NCI-H226 (cell line): Measurements from ENCODE around the gene PDE8A.

Experiments used
- DNase-seq: peaks from one replicate; pipeline ENCODE4 v3.0.0-alpha.2; 2015

PDE8A gene, protein sequence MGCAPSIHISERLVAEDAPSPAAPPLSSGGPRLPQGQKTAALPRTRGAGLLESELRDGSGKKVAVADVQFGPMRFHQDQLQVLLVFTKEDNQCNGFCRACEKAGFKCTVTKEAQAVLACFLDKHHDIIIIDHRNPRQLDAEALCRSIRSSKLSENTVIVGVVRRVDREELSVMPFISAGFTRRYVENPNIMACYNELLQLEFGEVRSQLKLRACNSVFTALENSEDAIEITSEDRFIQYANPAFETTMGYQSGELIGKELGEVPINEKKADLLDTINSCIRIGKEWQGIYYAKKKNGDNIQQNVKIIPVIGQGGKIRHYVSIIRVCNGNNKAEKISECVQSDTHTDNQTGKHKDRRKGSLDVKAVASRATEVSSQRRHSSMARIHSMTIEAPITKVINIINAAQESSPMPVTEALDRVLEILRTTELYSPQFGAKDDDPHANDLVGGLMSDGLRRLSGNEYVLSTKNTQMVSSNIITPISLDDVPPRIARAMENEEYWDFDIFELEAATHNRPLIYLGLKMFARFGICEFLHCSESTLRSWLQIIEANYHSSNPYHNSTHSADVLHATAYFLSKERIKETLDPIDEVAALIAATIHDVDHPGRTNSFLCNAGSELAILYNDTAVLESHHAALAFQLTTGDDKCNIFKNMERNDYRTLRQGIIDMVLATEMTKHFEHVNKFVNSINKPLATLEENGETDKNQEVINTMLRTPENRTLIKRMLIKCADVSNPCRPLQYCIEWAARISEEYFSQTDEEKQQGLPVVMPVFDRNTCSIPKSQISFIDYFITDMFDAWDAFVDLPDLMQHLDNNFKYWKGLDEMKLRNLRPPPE

DNA sequence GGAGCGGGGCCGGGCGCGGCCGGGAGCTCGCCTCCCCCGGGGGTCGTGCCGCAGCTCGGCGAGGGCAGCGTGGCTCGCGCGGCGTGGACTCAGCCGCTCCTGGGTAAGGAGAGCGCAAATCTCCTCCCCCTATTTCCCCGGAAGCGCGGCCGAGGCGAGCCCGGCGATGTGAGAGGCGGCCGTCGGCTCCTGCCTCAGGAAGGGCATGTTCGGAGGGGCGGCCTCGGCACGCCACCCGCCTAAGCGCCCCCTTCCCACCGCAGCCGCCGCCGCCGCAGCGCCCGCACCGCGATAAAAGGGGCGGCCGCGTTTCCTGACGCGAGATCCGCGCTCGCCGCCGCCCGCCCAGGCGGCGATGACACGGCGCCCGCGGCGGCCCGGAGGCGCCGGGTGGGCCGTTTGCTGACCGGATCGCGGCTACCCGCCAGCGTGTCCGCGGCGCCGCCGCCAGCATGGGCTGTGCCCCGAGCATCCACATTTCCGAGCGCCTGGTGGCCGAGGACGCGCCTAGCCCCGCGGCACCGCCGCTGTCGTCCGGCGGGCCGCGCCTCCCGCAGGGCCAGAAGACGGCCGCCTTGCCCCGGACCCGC, at the start of gene PDE8A:
PDE8A (plus strand) TSS at position 146 of the 590 bp plus-strand sequence; CDS start at position 453, 307 bp downstream.
- DNase-seq: peak; percentile 55

DNA sequence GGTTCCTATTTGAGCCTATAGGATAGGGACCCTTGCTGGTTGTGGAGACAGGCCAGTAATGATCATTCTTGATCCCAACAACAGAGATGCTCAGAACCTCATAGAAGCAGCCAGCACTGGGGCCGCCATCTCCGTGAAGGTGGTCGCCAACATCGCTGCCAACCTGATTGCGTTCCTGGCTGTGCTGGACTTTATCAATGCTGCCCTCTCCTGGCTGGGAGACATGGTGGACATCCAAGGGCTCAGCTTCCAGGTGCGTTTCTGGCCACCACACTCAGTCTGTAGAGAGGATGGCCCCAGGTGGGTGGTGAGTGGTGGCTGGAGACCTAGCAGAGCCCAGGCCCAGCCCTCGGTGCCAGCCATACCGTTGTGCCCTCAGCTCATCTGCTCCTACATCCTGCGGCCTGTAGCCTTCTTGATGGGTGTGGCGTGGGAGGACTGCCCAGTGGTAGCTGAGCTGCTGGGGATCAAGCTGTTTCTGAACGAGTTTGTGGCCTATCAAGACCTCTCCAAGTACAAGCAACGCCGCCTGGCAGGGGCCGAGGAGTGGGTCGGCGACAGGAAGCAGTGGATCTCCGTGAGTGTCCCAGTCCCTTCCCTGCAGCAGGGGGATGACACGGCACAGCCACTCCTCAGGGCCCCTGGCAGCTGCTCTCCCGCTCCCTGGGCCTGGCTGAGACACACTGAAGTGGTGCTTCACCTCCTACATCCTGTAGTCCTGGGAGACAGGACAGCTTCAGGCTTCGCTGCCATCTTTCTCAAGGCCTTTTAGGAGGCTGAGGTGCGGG, 46.5 kb upstream of the PDE8A start:
- DNase-seq: no peak

GRCh38 chr15:84937144-84937543, 44.5 kb upstream of the PDE8A start:
- no peak for DNase-seq

DNA sequence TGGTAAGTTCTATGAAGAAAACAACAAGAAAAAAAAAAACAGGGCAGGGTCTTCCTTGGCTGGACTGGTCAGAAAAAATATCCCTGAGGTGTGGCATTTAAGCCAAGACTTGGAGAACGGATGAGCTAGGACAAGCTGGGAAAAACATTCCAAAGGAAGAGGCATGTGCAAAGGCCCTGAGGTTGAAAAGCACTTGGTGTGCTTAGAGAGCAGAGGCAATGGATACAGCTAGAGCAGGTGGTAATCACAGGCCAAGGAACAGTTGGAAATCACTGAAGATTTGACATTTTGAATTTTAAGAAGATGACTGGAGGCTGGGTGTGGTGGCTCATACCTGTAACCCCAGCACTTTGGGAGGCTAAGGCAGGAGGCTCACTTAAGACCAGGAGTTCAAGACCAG, 42.9 kb upstream of the PDE8A start:
- DNase-seq: no peak

GRCh38 chr15:84940399-84940798, 41.3 kb upstream of the PDE8A start:
- no peak for DNase-seq

- DNase-seq: no peak
Measured at GRCh38 chr15:84942456-84942855, 39.2 kb upstream of the PDE8A start.

DNA sequence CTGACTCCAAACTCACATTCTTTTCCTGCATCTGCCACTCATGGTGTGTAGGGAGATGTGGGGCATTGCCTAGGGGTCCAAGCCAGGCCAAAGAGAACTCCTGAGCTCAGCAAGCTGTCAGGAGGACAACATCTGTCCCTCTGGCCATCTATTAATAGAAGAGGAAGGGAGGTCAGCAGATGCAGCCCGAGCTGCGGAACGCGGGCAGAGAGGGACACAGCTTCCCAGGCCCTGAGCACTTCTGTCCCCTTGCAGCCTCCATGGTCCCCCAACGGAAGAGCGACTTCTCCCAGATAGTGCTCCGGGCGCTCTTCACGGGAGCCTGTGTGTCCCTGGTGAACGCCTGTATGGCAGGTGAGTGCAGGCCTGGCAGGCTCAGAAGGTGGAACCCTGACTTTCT, 37.3 kb upstream of the PDE8A start:
- DNase-seq: no peak

- no peak for DNase-seq
Measured at GRCh38 chr15:84944861-84945260, 36.8 kb upstream of the PDE8A start.

DNA sequence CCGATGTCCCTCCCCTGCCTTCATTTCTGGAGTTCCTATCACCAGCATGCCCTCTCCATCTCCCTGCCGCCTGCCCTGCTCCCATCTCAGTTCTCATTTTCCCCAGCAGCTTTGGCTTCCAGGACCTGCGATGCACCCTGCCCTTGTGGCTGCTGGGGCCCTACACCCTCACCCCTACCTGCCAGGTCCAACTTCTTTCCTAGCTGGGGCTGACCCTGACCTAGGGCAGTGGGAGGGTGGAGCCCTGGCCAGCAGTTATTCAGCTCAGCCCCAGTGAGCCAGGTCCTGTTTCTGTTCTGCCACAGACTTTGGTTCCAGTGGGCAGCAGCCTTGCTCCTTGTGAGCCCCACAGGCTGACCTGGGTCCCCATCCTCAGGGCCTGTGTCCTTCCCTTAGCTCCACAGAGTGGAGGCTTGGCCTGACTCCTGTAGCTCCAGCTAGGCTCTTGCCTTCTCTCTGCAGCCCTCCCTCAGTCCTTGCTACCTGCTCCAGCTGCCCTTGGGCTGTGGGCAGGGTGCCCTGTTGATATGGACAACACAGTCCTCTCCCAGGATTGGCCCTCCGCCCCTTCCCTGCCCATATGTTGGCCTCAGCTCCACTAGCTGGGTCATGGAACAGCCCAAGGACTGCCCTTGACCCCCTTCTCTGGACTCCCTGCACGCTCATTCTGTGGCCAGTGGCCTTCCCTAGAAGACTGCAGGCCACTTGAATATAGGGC, 34.7 kb upstream of the PDE8A start:
- DNase-seq: no peak

DNA sequence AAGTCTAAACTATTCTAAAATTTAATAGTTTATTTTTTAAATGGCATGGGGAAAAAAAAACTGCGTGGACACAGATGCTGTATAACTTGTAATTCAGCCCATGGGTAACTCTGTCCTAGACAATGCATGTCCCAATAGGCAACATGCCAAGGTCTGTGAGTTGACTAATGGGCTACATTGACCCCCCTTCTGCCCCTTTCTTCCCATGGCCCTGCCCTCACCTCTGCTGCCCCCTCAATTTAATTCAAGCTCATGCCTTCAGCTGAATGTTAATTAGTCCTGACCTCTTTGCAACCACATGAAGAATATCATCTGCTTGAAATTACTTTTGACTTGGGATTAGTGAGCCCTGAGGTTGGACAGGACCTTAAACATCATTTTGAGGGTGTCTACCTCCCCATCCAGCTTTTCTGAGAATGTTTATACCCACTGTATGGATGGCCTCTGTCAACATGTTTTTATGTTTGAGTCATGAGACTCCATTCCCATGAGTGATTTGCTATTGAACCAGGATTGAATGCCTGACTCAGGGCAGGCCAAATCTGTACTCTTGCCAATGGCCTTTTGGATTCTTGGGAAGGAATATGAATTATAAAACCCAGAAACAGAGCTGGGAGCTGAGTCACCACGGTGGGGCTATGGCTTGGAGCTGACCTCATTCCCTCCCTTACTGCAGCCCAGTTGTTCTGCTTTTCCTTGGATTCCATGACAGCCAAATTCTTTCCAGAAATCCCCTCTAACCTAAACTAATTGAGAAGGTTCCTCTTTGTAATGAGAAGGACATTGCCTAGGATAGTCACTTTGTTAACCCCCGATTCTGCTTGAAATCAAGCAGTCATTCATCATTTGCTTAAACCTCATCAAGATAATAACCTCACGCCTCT, 33.5 kb upstream of the PDE8A start:
- DNase-seq: peak; percentile 87

DNA sequence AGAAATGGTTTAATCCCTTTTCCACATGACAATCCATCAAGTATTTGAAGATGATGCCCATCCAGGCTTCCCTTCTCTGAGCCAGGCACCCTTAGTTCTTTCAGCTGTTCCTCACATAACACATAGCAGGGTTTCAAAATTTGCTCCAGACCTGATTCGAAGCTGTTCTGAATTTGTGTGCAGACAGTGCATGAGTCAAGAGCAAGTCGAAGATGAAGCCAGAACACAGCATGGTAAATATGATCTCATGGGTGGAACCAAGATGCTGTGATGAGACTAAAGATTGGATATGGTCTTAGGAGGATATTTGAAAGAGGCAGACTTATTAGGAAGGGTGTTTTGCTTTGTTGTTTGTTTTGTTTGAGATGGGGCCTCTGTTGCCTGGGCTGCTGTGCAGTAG, 32.6 kb upstream of the PDE8A start:
- DNase-seq: no peak

DNA sequence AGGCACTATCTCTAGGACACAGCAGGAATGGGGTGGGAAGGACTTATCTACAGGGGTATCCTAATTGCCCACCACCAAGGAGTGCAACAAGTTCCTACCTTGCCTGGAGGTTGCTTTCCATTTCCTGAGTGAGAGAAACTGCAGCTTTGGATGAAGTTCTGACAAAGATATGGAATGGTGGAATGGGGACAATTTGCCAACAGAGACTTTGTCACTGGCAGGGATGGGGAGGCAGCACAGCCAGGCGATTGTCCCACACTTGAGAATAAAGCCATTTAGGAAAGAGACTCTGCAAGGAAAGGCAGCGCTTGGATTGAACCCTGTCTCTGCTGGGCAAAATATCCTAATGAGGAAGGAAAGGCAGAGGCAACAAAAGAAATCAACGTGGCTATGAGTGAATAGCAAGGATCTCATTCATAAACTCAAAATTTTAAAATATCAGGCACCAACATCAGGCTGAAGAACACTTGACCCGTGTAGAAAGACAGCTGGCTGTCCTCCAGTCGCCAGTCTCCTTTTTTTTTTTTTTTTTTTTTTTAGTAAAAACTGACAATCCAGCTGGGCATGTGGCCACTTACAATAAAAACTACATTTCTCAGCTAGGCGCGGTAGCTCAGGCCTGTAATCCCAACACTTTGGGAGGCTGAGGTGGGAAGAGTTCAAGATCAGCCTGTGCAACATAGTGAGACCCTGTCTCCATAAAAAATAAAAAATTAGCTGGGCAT, 31.6 kb upstream of the PDE8A start:
- DNase-seq: no peak

DNA sequence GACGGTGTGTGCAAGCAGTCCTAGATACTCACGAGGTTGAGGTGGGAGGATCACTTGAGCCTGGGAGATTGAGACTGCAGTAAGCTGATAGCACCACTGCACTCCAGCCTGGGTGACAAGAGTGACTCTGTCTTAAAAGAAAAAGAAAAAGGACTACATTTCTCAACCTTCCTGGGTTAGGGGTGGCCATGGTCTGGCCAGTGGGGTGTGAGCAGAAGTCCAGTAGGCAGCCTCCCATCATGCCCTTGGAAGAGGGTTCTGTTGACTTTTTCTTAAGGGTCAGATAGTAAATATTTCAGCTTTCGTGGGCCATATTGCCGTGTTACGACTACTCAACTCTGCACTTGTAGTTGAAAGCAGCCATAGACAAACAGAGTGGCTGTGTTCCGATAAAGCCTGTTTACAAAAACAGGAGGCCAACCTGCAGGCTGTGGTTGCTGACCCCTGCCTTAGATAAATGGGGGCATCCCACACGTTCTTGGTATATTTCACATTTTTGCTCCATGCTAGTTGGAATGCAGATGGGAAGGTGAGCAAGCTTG, 31.0 kb upstream of the PDE8A start:
- no peak for DNase-seq

GRCh38 chr15:84951736-84952135, 29.9 kb upstream of the PDE8A start:
- no peak for DNase-seq

DNA sequence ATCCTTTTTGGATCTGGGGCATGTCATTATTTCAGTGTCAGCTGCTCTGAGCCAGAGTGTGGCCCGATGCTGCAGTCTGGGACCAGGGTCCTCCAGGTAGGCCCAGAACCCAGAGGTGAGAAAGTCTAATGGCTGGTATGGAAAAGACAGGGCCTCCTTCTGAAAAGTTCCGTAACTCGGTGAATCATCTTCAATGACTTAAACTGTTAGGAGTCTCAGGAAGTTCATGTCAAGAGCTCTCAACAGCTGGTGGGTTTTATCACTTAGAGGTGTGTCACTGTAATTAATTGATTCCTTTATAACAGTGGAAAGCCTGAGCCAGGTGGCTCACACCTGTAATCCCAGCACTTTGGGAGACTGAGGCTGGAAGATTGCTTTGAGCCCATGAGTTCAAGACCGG, 28.5 kb upstream of the PDE8A start:
- peak; percentile 62 for DNase-seq

DNA sequence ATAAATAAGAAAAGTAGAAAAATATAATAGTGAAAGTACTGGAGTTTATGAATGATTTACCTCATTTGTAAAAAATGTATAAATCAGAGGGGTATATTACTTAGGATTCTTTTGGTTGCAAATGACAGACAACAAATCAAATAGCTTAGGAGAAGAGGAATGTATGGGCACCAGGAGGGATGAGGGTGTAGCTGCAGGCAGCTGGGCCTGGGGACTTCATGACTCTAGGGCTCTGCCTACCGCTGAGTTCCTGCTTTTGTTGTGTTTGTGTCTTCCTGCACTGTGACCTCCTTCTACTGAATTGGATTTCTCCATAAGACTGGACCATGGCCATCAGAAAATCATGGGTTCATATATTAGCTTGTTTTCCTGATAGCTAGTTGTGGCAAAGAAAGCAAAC, 27.9 kb upstream of the PDE8A start:
- no peak for DNase-seq

DNA sequence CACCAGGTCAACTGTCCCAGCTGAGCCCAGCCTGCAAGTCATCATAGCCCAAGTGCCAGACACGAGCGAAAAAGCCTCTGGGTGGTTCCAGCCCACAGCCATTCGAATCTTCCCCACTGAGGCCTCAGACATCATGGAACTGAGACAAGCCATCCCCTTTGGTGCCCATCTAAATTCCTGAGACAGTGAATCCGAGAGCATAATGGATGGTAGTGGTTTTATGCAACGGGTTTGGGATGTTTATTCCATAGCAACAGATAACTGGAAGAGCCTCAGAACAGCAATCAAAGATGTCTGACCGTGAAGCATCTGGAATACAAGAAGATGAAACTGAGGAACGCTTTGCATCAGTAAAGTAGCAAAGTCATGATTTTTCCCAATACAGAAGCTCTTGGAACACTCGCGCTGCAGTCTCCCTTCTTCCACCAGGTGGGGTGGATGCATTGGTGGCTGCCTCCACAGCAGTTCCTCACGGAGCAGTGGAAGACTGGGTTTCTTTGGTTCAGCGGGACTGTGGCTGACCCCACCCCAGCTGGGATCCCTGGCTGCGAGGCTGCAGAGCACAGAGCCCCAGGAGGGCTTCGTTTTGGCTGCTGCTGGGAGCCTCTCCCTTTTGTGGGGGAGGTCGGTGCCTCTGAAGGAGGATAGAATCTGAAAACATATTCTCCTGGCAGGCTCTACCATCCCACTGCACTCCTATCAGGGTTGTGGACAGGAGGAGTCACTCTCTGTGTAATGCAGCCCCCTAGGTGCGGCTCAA, 26.4 kb upstream of the PDE8A start:
- peak; percentile 68 for DNase-seq

- no peak for DNase-seq
Measured at GRCh38 chr15:84956199-84956598, 25.5 kb upstream of the PDE8A start.

DNA sequence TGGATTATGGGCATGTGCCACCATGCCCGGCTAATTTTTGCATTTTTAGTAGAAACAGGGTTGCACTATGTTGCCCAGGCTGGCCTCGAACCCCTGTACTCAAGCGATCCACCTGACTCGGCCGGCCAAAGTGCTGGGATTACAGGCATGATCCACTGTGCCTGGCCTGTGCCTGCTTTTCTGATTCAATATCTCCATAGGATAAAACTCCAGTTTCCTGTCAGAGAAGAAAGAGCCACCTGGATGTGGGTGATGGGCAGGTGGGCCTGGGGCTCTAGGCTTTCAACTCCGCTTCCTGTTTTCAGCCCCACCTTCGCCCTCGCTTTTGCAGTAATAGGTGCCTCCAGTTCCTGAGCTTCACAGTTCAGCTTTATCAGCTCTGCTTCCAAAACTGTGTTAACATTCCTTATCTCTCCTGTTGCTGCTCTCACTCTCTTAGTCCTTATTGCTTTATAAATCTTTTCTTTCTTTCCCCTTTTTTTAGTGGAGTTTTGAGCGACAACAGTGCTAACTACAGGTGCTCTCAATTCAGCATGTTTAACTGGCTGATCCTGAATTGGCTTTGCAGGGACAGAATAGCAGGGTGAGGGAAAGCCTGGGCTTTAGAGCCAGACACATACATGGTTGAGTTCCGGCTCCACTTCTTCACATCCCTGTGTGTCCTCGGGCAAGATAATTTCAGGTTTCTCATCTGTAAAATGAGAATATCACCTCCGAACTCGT, 21.1 kb upstream of the PDE8A start:
- peak; percentile 48 for DNase-seq
